ENCODE results near the gene GLI2. TPM values are rescaled to one million over a fixed set of nuclear protein-coding genes. Genes with fewer than 3 reads are reported as not detected.

Gene GLI2
- total RNA-seq, 1 experiment from 2014 or later: 3.4 TPM

- TF ChIP-seq FOSL1 (IDR thresholded peaks at IDR 0.05; ENCODE audit: low read depth): no peak
- TF ChIP-seq MAX (IDR thresholded peaks at IDR 0.05): no peak
These were observed 48.3 kb downstream of the GLI2 start (continued) for GRCh38 chr2:120783969-120784372.

All from HCT116 (cell line).